Activated T-helper 2 cell treated with anti-CD3 and anti-CD28 coated beads, Interferon-gamma antibody, Interleukin-2, Interleukin-4, amounts not matched to agents 10 μg/mL and 5 μg/mL and 100 μg/mL, durations not matched to agents 14 hours and 24 hours and 36 hours (primary cell): ENCODE results near the gene TLN1. TPM values are rescaled to one million over a fixed set of nuclear protein-coding genes. Genes with fewer than 3 reads are reported as not detected.

Experiments
- DNase-seq: peaks from one replicate; pipeline ENCODE4 v3.0.0; 2021; ENCODE audit warnings: low spot score
- H3K27ac Mint-ChIP-seq: one replicate; pipeline ENCODE4 v1.8.0; 2021; ENCODE audit warnings: mixed read lengths
- H3K27me3 Mint-ChIP-seq: one replicate; pipeline ENCODE4 v1.8.0; 2021; ENCODE audit warnings: low read depth, mixed read lengths
- H3K36me3 Mint-ChIP-seq: one replicate; pipeline ENCODE4 v1.8.0; 2021; ENCODE audit warnings: low read depth, mixed read lengths
- H3K4me1 Mint-ChIP-seq: one replicate; pipeline ENCODE4 v1.8.0; 2021; ENCODE audit warnings: low read depth, mixed read lengths
- H3K4me3 Mint-ChIP-seq: one replicate; pipeline ENCODE4 v1.8.0; 2021; ENCODE audit warnings: low read depth, mild to moderate bottlenecking, moderate library complexity, mixed read lengths
- H3K9me3 Mint-ChIP-seq: one replicate; pipeline ENCODE4 v1.8.0; 2021; ENCODE audit warnings: mixed read lengths
- intact Hi-C: fragments of 100-400 bp; cut with micrococcal nuclease; formaldehyde crosslinking; loops from one replicate; pipeline ENCODE4 v1.15.1; 2023
- total RNA-seq: library from RNA; stranded (reverse); gene quantifications from 2 replicates; pipeline ENCODE4 v1.2.3, GENCODE V29; 2022

TLN1 gene
- total RNA-seq, 1 donor from 2014 or later, result 253 TPM

GRCh38 chr9:35669331-35670145, 62.5 kb downstream of the TLN1 start:
- H3K4me1 Mint-ChIP-seq, result peaks cover 8% of the 10 kb centered on the region
- H3K4me3 Mint-ChIP-seq, result no peak overlapping the region
- H3K9me3 Mint-ChIP-seq, result no peaks in the 10 kb centered on the region
- no peaks in the 10 kb centered on the region for H3K36me3 Mint-ChIP-seq
- DNase-seq, result no peak
- no peak overlapping the region for H3K27ac Mint-ChIP-seq
- H3K27me3 Mint-ChIP-seq, result peaks cover 17% of the 10 kb centered on the region
- intact Hi-C loops, result no loop called here

- Mint-ChIP-seq H3K36me3 (peaks cover 5% of the 10 kb centered on the region), H3K27ac (no peak overlapping the region), H3K27me3 (peaks cover 6% of the 10 kb centered on the region), H3K4me1 (peaks cover 21% of the 10 kb centered on the region), H3K4me3 (no peak overlapping the region), H3K9me3 (no peaks in the 10 kb centered on the region)
- no peak for DNase-seq
- intact Hi-C loops, result no loop called here
Measured at GRCh38 chr9:35667939-35668338, 64.1 kb downstream of the TLN1 start.

GRCh38 chr9:35666549-35666948, 65.4 kb downstream of the TLN1 start:
- H3K27me3 Mint-ChIP-seq, result peaks cover 2% of the 10 kb centered on the region
- H3K9me3 Mint-ChIP-seq, result no peaks in the 10 kb centered on the region
- H3K4me3 Mint-ChIP-seq, result no peak overlapping the region
- H3K36me3 Mint-ChIP-seq, result peaks cover 16% of the 10 kb centered on the region
- H3K27ac Mint-ChIP-seq, result no peak overlapping the region
- intact Hi-C loops, result no loop called here
- H3K4me1 Mint-ChIP-seq, result peaks cover 35% of the 10 kb centered on the region
- no peak for DNase-seq

GRCh38 chr9:35666045-35666444, 66.0 kb downstream of the TLN1 start:
- Mint-ChIP-seq H3K4me1 (peaks cover 38% of the 10 kb centered on the region), H3K36me3 (peaks cover 17% of the 10 kb centered on the region), H3K4me3 (peak overlapping the region; percentile 85), H3K9me3 (no peaks in the 10 kb centered on the region), H3K27ac (peak overlapping the region; percentile 18), H3K27me3 (peaks cover 2% of the 10 kb centered on the region)
- DNase-seq, result no peak
- intact Hi-C loops, result no loop called here

GRCh38 chr9:35665471-35665818, 66.5 kb downstream of the TLN1 start:
- DNase-seq, result no peak
- intact Hi-C loops, result no loop called here
- H3K4me3 Mint-ChIP-seq, result peak overlapping the region; percentile 85
- H3K9me3 Mint-ChIP-seq, result no peaks in the 10 kb centered on the region
- peaks cover under 1% of the 10 kb centered on the region for H3K27me3 Mint-ChIP-seq
- peak overlapping the region; percentile 63 for H3K27ac Mint-ChIP-seq
- H3K4me1 Mint-ChIP-seq, result peaks cover 44% of the 10 kb centered on the region
- peaks cover 23% of the 10 kb centered on the region for H3K36me3 Mint-ChIP-seq

GRCh38 chr9:35664531-35665470, 67.2 kb downstream of the TLN1 start, which contains the start of gene ARHGEF39:
Gene ARHGEF39 (minus strand): TSS chr9:35665195. CDS start chr9:35665169, 26 bp downstream.
- no peaks in the 10 kb centered on the region for H3K9me3 Mint-ChIP-seq
- H3K27ac Mint-ChIP-seq, result peak within 1 kb of the TSS; percentile 64
- no peaks in the 10 kb centered on the region for H3K27me3 Mint-ChIP-seq
- intact Hi-C loops, result no loop called here
- peak within 1 kb of the TSS; percentile 85 for H3K4me3 Mint-ChIP-seq
- peaks cover 29% of the 10 kb centered on the region for H3K36me3 Mint-ChIP-seq
- peak; percentile 76 for DNase-seq
- H3K4me1 Mint-ChIP-seq, result peaks cover 48% of the 10 kb centered on the region

- Mint-ChIP-seq H3K4me1 (peaks cover 63% of the 10 kb centered on the region), H3K4me3 (peak overlapping the region; percentile 61), H3K36me3 (peaks cover 38% of the 10 kb centered on the region), H3K27me3 (peaks cover 3% of the 10 kb centered on the region), H3K27ac (peak overlapping the region; percentile 74), H3K9me3 (no peaks in the 10 kb centered on the region)
- intact Hi-C loops, result no loop called here
- DNase-seq, result no peak
Measured at GRCh38 chr9:35662437-35662836, 69.6 kb downstream of the TLN1 start.

- peaks cover 3% of the 10 kb centered on the region for H3K27me3 Mint-ChIP-seq
- intact Hi-C loops, result no loop called here
- peaks cover 38% of the 10 kb centered on the region for H3K36me3 Mint-ChIP-seq
- no peaks in the 10 kb centered on the region for H3K9me3 Mint-ChIP-seq
- H3K4me3 Mint-ChIP-seq, result no peak overlapping the region
- H3K27ac Mint-ChIP-seq, result peak overlapping the region; percentile 31
- no peak for DNase-seq
- peaks cover 68% of the 10 kb centered on the region for H3K4me1 Mint-ChIP-seq
Measured at GRCh38 chr9:35661756-35662350, 70.1 kb downstream of the TLN1 start.

GRCh38 chr9:35660966-35661415, 71.0 kb downstream of the TLN1 start:
- Mint-ChIP-seq H3K4me1 (peaks cover 72% of the 10 kb centered on the region), H3K9me3 (no peaks in the 10 kb centered on the region), H3K4me3 (peak overlapping the region; percentile 26), H3K27ac (peak overlapping the region; percentile 24), H3K27me3 (peaks cover 3% of the 10 kb centered on the region), H3K36me3 (peaks cover 38% of the 10 kb centered on the region)
- DNase-seq, result no peak
- intact Hi-C loops, result no loop called here

GRCh38 chr9:35659340-35659739, 72.7 kb downstream of the TLN1 start:
- peaks cover 67% of the 10 kb centered on the region for H3K4me1 Mint-ChIP-seq
- DNase-seq, result no peak
- intact Hi-C loops, result no loop called here
- H3K27me3 Mint-ChIP-seq, result peaks cover 3% of the 10 kb centered on the region
- peak overlapping the region; percentile 76 for H3K27ac Mint-ChIP-seq
- peaks cover 38% of the 10 kb centered on the region for H3K36me3 Mint-ChIP-seq
- peak overlapping the region; percentile 85 for H3K4me3 Mint-ChIP-seq
- H3K9me3 Mint-ChIP-seq, result no peaks in the 10 kb centered on the region

GRCh38 chr9:35658968-35659220, 73.1 kb downstream of the TLN1 start:
- DNase-seq, result no peak
- Mint-ChIP-seq H3K4me3 (peak overlapping the region; percentile 85), H3K27me3 (peaks cover 3% of the 10 kb centered on the region), H3K27ac (peak overlapping the region; percentile 76), H3K4me1 (peaks cover 62% of the 10 kb centered on the region), H3K36me3 (peaks cover 38% of the 10 kb centered on the region), H3K9me3 (no peaks in the 10 kb centered on the region)
- intact Hi-C loops, result loop anchor here (1.0 kb wide), 2 partner anchors 55 to 73 kb away; partner anchors contain the start of genes CREB3 and TLN1

- Mint-ChIP-seq H3K27ac (peak within 1 kb of the TSS; percentile 98), H3K9me3 (no peaks in the 10 kb centered on the region), H3K27me3 (peaks cover 3% of the 10 kb centered on the region), H3K4me3 (peak within 1 kb of the TSS; percentile 85), H3K36me3 (peaks cover 37% of the 10 kb centered on the region), H3K4me1 (peaks cover 58% of the 10 kb centered on the region)
- DNase-seq, result peak; percentile 78
- intact Hi-C loops, result loop anchor here (1.0 kb wide), 2 partner anchors 54 to 74 kb away; partner anchors contain the start of genes CREB3 and TLN1
Measured at GRCh38 chr9:35658137-35658967, 73.6 kb downstream of the TLN1 start, which contains the start of gene CCDC107. Gene CCDC107 (plus strand): TSS chr9:35658292. CDS start chr9:35658380, 88 bp downstream.
